GM19438 (cell line): Measurements from ENCODE around the gene C9orf85.
"Not testable (repeated sequence)": the region's sequence is repeated elsewhere in the genome, so short reads cannot be mapped to it uniquely, and the experiment has no call there.

Experiments
- ATAC-seq: cut with Tn5 transposase; IDR thresholded peaks from one replicate; pipeline ENCODE4 v1.9.1; 2021; ENCODE audit warnings: low read depth; ENCODE audit not compliant: unreplicated experiment

C9orf85 gene

GRCh38 chr9:71937070-71937625 is 25.7 kb downstream of the C9orf85 start:
- ATAC-seq: no peak

DNA sequence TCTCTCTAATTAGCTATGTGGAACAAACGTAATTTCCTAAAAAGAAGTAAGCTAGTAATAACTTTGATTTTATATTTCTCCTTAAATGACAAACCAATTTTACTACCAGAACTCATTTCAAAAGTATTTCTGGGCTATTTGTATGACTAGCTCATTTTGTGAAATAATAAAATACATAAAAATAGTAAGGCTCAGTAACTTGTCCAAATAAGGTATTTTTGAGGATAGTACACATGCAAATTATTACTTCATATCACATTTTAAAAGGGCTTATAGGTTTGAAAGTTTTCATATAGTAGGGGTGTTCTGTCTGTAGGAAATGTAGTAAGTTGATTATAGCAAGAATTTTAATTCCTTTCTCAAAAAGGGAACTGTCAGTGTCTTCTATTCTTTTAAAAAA is 26.5 kb downstream of the C9orf85 start:
- ATAC-seq: no peak

- no peak for ATAC-seq
Observed at GRCh38 chr9:71941060-71941568, 29.7 kb downstream of the C9orf85 start.

DNA sequence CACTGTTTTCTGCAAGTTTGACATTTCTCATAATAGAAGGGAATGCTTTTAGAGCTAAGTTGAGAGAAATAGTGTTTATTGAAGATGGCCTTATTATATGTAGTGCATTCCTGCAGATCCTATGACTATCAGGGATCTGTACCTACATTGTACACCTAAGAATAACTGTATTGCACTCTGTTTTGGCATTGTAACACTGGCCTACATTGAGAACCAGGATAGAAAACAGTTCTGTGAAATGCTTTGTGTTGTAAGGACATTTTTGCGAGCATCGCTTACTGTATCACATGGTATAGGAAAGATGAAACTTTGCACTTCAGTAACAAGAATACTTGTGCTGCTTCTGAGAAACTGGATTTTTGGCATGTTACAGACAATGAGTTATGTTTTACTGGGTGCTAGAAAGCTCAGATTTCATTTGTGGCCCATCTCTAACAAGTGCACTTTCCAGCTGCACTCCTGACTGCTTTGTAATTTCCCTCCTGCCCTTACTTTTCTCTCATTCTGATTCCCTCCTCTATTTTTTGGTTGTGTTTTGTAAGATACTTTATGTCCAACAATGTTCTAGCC is 30.6 kb downstream of the C9orf85 start:
- no peak for ATAC-seq

DNA sequence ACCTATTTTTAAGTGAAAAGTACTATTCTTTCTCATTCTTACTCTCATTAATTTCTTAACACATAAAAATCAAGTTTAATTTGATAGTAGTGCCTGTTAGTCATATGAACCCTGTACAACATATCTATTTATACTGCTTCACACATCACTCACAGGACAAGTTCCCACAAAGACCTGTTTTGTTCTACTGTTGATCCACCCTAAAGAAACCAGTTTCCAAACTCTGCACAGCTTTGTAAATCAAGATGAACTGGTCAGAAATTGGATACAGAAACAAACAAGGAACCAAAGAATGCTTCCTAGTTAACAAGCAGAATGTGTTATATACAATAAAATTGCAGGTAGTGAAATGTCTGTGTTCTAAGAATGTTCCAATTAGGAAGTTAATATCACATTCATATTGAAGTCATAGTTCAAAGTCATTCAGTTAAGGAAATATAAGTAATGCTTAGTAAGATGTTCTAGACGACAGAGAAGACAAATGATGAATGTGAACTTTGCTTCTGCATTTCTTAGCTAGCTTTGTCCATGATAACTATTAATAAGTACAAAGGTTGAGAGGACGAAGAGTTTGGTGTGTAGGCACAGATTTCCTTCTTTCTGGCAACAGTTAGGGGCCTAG is 33.4 kb downstream of the C9orf85 start:
- ATAC-seq: no peak

DNA sequence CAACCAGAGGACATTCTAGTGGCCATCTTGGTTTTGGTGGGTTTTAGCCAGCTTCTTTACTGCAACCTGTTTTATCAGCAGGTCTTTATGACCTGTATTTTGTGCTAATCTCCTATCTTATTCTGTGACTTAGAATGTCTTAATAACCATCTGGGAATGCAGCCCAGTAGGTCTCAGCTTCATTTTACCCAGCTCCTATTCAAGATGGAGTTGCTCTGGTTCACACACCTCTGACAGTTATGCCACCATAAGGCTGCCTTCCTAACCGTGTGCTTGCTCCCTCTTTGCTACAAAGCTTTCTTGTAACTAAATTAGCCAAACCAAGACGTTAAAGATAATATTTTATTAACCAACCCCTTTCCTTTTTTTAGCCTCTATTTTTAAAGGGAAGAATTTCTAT is 43.2 kb downstream of the C9orf85 start:
- ATAC-seq: not testable (repeated sequence)

DNA sequence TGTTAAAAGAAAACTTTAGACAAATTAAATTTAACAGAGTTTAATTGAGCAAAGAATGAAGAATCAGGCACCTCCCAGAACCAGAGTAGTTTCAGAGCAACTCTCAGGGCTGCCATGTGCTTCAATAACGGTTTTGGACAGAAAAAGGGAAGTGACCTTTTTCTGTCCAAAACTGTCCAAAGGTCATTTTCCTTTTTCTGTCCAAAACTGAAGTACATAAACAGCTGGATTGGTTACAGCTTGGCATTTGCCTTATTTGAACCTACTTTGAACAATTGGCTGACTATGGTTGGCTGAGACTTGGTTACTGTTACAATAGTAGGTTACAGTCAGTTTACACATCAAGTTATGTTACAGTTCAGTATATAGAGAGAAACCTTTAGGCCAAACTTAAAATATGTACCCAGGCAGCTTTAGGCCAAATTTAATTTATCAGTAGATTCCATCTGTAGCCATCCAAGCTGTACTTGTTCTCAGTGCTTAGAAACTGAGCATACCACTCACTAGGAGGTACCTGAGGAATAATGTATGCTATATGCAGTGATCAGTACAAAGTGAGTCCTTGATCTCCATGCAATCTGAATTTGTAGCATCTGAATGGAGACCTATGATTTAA is 44.0 kb downstream of the C9orf85 start:
- ATAC-seq: no peak

DNA sequence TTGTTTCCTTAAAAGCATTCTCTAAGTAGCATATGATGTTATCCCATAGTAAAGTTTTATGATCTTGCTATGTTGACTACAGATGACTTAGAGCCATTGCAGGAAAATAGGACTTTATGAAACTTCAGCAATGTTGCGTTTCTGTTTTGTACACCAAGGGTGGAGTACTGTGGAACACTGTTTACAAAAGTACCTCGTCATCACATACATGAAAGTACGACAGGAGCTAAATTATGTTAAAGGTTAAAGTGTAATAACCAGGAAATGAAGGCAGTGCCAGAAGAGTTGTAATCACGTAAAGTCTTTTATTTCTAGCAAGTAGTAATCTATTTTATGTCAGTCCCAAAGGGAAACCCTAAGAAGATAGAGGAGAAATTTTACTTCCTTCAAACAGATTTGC is 50.9 kb downstream of the C9orf85 start:
- ATAC-seq: no peak

DNA sequence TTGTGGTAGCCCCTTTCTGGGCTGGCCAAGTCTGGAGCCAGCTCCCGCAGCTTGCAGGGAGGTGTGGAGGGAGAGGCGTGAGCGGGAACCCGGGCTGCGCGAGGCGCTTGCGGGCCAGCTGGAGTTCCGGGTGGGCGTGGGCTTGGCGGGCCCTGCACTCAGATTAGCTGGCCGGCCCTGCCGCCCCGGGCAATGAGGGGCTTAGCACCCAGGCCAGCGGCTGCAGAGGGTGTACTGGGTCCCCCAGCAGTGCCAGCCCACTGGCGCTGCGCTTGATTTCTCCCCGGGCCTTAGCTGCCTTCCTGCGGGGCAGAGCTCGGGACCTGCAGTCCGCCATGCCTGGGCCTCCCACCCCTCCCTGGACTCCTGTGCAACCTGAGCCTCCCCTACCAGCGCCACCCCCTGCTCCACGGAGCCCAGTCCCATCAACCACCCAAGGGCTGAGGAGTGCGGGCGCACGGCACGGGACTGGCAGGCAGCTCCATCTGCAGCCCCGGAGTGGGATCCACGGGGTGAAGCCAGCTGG is 52.1 kb downstream of the C9orf85 start:
- not testable (repeated sequence) for ATAC-seq

DNA sequence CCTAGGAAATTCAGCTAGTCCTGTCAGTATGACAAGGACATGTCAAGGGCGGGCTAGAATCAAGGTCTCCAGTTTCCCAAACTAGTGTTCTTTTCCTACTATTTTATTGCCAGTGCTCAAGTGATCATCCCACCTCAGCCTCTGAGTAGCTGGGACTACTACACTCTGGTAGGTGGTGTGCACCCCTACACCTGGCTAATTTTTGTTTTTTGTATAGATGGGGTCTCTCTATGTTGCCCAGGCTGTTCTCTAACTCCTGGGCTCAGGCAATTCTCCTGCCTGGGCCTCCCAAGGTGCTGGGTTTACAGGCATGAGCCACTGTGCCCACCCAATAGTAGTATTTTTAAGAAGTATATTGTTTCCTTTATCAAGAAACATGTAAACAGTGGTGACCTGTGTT is 54.0 kb downstream of the C9orf85 start:
- ATAC-seq: no peak

GRCh38 chr9:71966601-71967000 is 55.2 kb downstream of the C9orf85 start:
- no peak for ATAC-seq

DNA sequence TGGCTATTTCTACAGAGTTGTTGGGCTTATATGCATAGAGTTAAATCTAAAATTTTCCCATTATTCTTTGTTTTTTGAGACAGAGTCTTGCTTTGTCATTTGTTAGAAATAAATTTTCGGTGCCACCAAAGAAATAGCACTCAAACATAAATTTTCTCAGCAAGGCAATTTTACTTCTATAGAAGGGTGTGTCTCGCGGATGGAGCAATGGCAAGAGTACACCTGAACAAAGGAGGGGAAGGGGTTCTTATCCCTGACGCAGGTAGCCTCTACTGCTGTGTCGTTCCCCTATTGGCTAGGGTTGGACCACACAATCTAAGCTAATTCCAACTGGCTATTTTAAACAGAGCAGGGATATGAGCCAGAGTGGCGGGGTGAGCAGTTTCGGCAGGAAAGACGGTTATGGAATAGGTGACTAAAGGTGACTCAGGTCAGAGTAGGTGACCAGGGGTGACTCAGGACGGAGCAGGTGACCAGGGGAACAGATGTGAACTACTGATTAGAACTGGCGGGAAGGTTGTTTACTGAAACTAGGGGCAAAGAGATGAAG is 57.2 kb downstream of the C9orf85 start:
- ATAC-seq: no peak

- ATAC-seq: no peak
Observed at GRCh38 chr9:71975833-71976232, 64.4 kb downstream of the C9orf85 start.

DNA sequence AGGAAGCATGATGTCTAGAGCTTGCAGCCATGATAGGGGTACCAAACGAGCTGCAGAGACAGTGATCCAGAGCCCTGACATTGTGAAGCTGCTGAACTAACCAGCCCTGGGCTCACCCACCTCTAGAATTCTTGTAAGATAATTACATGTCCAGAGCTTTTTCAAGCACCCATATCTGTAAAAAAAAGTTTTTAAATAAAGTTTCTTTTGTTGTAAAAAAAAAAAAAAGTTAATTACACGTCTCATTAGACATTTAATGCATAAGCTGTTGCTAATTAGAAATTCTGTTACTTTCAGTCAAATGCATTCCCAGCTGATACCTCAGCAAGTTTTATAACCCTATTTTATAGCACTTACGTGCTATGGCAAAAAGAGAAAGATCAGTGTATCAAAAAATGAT is 65.6 kb downstream of the C9orf85 start:
- no peak for ATAC-seq

DNA sequence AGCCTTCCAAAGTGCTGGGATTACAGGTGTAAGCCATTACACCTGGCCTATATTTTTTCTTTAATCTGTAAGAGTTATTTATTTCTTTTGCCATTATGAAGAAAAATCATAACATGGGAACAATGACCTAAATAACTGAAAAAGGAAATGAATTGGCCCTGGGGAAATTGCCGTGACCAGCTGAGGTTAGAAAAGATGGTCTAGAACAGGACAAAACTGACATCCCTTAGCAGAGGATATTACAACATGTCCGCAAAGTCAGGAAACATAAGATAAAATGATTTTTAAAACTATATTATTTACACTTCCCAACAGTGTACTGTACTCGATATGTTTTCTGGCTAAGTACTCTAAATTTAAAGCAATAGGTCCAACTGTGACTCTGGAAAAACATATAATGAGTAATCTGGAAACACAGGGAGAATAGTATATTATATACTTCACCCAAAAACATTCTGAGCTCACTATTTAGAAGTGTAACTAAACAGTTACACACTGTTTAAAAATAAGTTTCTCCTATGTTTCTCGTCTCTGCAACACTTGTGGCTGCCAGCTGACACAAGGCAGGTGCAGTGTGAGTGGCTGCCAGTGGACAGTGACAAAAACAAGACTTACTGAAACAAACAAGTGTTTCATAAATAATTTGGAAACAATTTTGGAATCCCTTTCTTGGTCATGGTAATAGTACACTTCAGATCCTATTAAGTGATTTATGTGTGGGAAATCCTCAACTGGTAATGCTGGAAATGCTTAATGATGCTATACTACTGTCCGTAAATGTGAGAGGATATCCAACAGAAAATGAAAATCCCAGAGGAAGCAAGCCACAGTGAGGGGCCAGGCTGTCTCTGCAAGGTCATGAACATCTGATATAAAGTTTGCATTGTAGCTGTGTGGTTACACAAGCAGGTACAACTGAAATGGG is 69.1 kb downstream of the C9orf85 start:
- ATAC-seq: no peak

DNA sequence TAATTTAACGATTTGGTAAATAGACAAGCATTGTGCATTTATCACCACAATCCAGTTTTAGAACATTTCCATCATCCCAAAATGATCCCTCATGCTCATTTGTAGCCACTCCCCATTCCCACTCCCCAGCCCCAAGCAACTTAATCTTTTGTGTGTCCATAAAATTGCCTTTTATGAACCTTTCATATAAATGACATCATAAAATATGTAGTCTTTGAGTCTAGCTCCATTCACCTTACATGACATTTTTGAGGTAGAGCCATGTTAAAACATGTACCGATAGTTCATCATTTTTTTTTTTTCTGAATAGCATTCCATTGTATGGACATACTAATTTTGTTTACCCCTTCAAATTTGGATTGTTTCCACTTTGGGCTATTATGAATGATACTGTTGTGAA is 70.5 kb downstream of the C9orf85 start:
- no peak for ATAC-seq

- no peak for ATAC-seq
Observed at GRCh38 chr9:71984403-71984802, 73.0 kb downstream of the C9orf85 start.

GRCh38 chr9:71984831-71985281 is 73.4 kb downstream of the C9orf85 start:
- ATAC-seq: no peak

DNA sequence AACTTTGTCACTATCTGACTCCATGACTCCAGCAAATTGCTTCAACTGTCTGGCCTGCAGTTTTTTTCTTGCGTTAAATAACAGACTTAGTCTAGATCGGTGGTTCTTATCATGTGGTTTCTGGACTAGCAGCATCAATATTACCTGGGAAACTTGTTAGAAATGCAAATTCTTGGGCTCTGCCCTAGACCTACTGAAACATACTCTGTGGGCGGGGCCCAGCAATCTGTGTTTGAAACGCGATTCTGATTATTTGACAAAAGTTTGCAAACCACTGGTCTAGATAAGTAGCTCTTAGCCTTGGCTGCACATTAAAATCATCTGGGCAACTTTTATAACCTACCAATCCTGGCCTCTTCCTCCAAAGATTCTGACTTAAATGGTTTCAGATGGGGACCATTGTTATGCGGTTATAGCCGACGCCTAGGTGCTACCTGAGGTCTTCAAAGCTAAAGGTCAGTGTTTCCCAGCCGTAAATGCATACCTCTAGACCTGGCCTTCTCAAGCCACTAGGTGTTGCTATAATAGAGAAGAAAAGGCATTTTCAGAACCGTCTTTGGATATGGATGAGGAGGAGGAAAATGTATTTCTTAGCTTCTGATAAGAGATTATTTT is 74.0 kb downstream of the C9orf85 start:
- no peak for ATAC-seq

- no peak for ATAC-seq
Observed at GRCh38 chr9:71986900-71987299, 75.5 kb downstream of the C9orf85 start.
